Adipose tissue (tissue), 3 donors: ENCODE data around the gene PRKD2. TPM values are rescaled to one million over a fixed set of nuclear protein-coding genes. Genes with fewer than 3 reads are reported as not detected.
"Not testable (repeated sequence)": the region's sequence is repeated elsewhere in the genome, so short reads cannot be mapped to it uniquely, and the experiment has no call there.

Experiments
- H3K27ac ChIP-seq: one replicate; pipeline ENCODE4 v1.5.1; 2013; ENCODE audit warnings: low read depth, low read length
- WGBS, 3 donors: extraction: QIAGEN DNeasy Blood & Tissue Kit; methylation state at CpG; one replicate each; pipeline ENCODE4 v1.1.7; 2013; 5-methylcytosine and 5-hydroxymethylcytosine counted together
- polyA plus RNA-seq, 3 donors: library from polyadenylated mRNA; stranded (reverse); fragments of 200-250 nt; gene quantifications; one replicate each; pipeline ENCODE4 v1.2.3, GENCODE V29; 2013
- donor health status: healthy with polysubstance abuse.
- donor health status: Bipolar disorder and iron deficiency.
- donor health status: healthy.

PRKD2 gene
- polyA plus RNA-seq, 3 donors = 20.4 to 41.5 (median 26.7) TPM

GRCh38 chr19:46628970-46629369 lies 87.9 kb downstream of the PRKD2 start:
- 87 to 96% (median 93%) methylated on average over 7 of the region's 7 CpGs for WGBS, 3 donors
- not testable (repeated sequence) for H3K27ac ChIP-seq

GRCh38 chr19:46626446-46626845 lies 90.5 kb downstream of the PRKD2 start:
- H3K27ac ChIP-seq = no peak overlapping the region
- WGBS, 3 donors = 27 to 68% (median 28%) methylated on average over 14 of the region's 14 CpGs

GRCh38 chr19:46625731-46626130 lies 91.2 kb downstream of the PRKD2 start:
- WGBS, 3 donors = 54 to 67% (median 55%) methylated on average over 12 of the region's 12 CpGs
- no peak overlapping the region for H3K27ac ChIP-seq

- WGBS, 3 donors = 12 to 47% (median 14%) methylated on average over 13 of the region's 13 CpGs
- H3K27ac ChIP-seq = no peak within 1 kb of the TSS
Observed at GRCh38 chr19:46624958-46625661, 91.8 kb downstream of the PRKD2 start, which contains the start of gene PTGIR. Gene PTGIR (minus strand): TSS chr19:46625089. CDS start chr19:46624225, 864 bp downstream.

Other genes with a start within 250 kb of the PRKD2 start
- gene PNMA8A, start 245.6 kb downstream of the PRKD2 start, polyA plus RNA-seq = 1 to 10 TPM in 2 of 3 donors, under 1 TPM in 1; 0.13 to 3.7 (median 2.2) TPM
- 1 to 10 TPM in 1 of 3 donors, under 1 TPM in 2; 0.79 to 1.9 (median 0.85) TPM for gene PNMA8B, start 221.2 kb downstream of the PRKD2 start, polyA plus RNA-seq
- gene CALM3, start 115.8 kb downstream of the PRKD2 start, polyA plus RNA-seq = 100 to 1,000 TPM in 2 of 3 donors, 10 to 100 TPM in 1; 83.9 to 276 (median 115) TPM
- 1 to 10 TPM; 2.0 to 7.1 (median 3.5) TPM for gene PTGIR, start 92.0 kb downstream of the PRKD2 start, polyA plus RNA-seq
- gene GNG8, start 80.9 kb downstream of the PRKD2 start, polyA plus RNA-seq = not detected
- 1 to 10 TPM in 2 of 3 donors, under 1 TPM in 1; 0.41 to 3.6 (median 1.3) TPM for gene DACT3, start 55.9 kb downstream of the PRKD2 start, polyA plus RNA-seq
- gene FKRP, start 28.9 kb upstream of the PRKD2 start, polyA plus RNA-seq = 10 to 100 TPM in 1 of 3 donors, 1 to 10 TPM in 2; 5.3 to 14.2 (median 6.7) TPM
- 10 to 100 TPM; 38.3 to 76.0 (median 59.2) TPM for gene STRN4, start 29.3 kb upstream of the PRKD2 start, polyA plus RNA-seq
- 100 to 1,000 TPM in 1 of 3 donors, 10 to 100 TPM in 2; 32.4 to 154 (median 56.9) TPM for gene SLC1A5, start 71.5 kb upstream of the PRKD2 start, polyA plus RNA-seq
- 100 to 1,000 TPM in 2 of 3 donors, 10 to 100 TPM in 1; 60.1 to 160 (median 151) TPM for gene AP2S1, start 133.7 kb upstream of the PRKD2 start, polyA plus RNA-seq
- 10 to 100 TPM in 2 of 3 donors, 1 to 10 TPM in 1; 8.3 to 14.8 (median 13.4) TPM for gene ARHGAP35, start 143.9 kb upstream of the PRKD2 start, polyA plus RNA-seq